ENCODE results near the gene CPT2.

DNA sequence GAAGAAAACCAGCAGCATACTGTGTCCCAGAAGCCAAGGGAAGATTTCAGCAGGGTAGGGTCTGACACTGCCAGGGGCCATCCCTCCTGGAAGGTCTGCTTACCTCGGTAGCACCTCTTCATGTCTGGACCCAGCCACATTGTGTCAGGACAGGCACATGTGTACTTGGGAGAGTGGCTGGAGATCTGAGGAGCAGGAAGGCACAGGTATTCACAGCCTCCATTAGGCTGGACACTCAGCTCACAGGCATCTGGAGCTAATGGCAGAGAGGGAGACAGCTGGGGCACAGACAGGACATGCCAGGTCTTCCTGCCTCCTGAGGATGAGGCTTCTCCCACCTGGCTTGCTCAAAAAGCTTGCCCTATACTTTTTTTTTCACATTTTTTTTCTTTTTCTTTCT lies 61.6 kb downstream of the CPT2 start:
- no peak for TF ChIP-seq EZH2 (IDR thresholded peaks at IDR 0.05; ENCODE audit: insufficient read depth, poor library complexity, severe bottlenecking)
- TF ChIP-seq EZH2phosphoT487 (IDR thresholded peaks at IDR 0.05; ENCODE audit: insufficient read depth, low read depth), result no peak

Measured in GM23248 (cell line).